ENCODE measurements around the gene KLF11.
"Not testable (repeated sequence)": the region's sequence is repeated elsewhere in the genome, so short reads cannot be mapped to it uniquely, and the experiment has no call there.

The KLF11 gene

GRCh38 chr2:10027660-10028330, 15.6 kb upstream of the KLF11 start:
- DNase-seq, result no peak

DNA sequence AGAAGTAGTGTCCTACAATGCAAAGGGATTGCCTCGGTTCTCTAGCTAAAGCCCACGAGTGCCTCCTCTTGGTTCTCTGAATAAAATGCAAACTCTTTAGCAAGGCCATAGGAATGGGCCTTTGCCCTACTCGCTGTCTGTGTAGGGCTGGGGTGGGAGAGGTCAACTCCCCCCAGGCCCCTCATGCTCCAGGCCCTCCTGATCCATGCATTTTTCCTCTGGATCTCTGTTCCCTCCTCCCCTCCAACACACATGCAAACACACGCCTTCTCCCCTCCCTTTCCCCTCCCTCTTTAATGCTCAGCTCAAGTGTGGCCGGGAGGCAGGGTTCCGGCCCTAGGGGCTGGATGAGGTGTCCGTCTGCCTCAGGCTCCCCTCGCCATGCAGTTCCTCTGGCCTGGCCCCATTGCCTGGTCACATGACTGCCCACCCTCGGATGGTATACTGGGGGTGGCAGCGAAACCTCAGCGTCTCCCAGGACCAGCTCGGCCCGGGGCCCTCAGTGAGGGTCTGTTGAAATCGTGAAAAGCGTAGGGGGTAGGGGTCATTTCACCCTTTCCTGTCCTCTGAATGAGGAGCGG, 14.9 kb upstream of the KLF11 start:
- no peak for DNase-seq

DNA sequence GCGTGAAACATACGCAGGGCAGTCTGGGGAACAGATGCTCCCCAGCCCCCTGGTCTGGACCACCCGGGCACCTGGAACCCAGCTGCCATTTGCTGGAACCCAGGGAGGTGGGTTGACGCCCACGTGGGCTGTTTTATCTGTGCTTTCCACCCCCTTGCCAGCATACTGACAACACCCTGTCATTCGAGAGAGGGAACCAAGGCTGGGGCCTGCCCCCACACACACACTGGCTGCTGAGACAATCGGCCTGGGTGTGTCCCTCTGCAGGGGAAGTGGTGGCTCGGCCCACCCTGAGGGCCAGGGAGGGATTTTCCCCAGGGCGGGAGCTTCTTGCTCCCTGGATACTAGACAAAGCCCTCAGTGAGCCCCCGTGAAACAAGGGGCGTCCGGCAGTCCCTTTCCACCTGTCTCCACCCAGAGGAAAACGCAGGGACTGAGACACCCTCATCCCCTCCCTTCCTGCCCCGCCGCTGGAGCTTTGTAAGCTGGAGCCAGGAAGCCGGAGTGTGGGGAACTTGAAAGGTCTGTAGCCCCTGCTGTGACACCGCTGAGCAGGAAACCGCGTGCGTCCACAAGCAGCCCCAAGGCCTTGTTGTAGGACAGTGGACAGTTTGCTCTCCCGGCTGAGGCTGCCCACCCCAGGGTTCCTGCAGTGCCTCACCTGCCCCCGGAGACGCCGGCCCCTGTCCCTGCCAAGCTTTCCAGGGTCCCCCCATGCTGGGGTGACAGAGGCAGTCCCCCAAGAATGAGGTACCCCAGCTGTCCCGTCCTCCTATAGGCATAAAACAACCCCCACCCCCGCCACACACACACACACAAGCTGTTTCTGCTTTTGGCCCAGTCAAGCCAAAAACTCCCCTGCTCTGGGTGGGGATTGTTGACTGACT, 14.1 kb upstream of the KLF11 start:
- no peak for DNase-seq

- no peak for DNase-seq
Observed at GRCh38 chr2:10029875-10030223, 13.5 kb upstream of the KLF11 start.

GRCh38 chr2:10030311-10030736, 13.0 kb upstream of the KLF11 start:
- no peak for DNase-seq

GRCh38 chr2:10030798-10031197, 12.6 kb upstream of the KLF11 start:
- not testable (repeated sequence) for DNase-seq

DNA sequence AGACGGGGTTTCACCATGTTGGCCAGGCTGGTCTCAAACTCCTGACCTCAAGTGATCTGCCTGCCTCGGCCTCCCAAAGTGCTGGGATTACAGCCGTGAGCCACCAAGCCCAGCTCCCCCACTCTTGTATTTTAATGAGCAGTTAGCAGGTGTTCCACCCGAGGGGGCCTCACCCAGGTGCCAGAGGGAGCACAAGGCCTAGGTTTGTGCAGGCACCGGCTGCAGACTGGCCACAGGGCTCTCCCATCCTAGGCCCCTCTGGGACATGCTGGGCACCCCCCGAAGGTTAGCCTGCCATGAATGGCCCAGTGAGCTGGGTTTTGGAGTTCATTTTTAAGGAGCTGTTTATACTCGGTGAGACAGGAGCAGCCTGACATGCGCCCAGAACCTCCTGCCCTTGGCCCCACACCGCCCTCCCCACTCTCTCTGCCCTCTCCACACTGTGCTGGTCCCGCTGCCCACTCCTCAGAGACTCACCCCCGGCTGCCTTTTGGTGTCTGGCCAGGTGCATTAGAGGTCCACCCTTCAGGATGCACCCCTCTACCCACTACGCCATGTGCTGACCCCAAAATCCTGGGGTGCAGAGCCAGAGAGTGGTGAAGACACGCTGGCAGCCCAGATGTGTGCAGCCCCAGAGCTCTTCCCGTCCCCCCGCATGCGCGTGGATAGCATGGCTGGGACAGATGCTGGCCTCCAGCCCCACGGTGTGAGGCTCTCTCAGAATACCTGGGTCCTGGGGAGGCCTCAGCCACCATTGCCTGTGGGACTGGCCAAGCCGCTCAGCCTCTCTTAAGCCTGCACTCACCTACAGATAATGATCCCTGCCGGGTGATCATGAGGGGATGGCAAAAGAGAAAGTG, 11.2 kb upstream of the KLF11 start:
- no peak for DNase-seq

- DNase-seq, result no peak
Observed at GRCh38 chr2:10032746-10033105, 10.6 kb upstream of the KLF11 start.

DNA sequence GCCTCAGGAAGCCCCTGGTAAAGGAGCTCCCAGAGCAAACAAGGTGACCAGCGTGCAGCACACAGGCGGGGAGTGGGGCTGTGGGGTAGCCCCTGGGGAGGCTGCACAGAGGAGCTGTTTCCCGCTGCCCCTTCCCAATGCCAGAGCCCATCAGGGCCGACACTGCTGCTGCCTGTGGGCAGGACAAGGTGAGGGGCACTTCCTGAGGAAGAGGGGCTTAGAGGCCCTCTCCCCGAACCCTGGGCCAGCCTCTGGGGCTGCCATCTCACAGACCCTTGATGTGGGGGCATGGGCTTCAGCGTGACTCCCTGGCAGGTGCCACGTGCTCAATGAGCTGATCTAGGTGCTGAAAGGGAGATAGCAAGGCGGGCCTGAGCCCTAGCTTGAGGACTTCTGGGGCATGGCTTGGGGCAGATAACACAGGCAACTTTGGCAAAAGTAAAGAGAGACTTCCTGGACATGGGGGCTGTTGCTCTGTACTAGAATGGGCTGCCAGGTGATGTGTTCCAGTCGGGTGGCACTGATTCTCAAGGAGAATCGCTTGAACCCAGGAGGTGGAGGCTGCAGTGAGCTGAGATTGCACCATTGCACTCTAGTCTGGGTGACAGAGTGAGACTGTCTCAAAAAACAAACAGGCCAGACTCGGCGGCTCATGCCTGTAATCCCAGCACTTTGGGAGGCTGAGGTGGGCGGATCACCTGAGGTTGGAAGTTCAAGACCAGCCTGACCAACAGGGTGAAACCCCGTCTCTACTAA, 9.9 kb upstream of the KLF11 start:
- no peak for DNase-seq

- DNase-seq, result no peak
Observed at GRCh38 chr2:10034333-10035052, 8.9 kb upstream of the KLF11 start.

- no peak for DNase-seq
Observed at GRCh38 chr2:10035053-10035422, 8.3 kb upstream of the KLF11 start.

GRCh38 chr2:10035633-10036032, 7.7 kb upstream of the KLF11 start:
- DNase-seq, result no peak

GRCh38 chr2:10036095-10036884, 7.1 kb upstream of the KLF11 start:
- peak; percentile 71 for DNase-seq

- no peak for DNase-seq
Observed at GRCh38 chr2:10038123-10038522, 5.2 kb upstream of the KLF11 start.

DNA sequence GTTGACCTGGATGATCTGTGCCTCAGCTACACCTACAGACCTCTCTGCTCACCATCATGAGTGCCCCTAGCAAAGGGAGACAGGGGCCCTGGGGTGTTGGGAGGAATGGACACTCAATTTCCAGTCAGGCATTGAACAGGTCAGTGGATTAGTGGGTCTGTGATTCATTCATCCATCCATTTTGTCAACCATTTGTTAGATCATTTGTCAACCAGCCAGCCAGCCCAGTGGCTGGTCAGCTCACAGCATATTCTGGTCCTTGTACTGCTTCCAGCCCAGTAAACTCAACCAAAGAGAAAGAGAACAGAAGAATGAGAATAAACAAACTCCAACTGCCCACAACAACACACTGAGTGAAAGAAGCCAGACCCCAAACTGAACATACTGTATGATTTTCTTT, 4.6 kb upstream of the KLF11 start:
- no peak for DNase-seq

GRCh38 chr2:10039658-10040410, 3.5 kb upstream of the KLF11 start:
- DNase-seq, result no peak

DNA sequence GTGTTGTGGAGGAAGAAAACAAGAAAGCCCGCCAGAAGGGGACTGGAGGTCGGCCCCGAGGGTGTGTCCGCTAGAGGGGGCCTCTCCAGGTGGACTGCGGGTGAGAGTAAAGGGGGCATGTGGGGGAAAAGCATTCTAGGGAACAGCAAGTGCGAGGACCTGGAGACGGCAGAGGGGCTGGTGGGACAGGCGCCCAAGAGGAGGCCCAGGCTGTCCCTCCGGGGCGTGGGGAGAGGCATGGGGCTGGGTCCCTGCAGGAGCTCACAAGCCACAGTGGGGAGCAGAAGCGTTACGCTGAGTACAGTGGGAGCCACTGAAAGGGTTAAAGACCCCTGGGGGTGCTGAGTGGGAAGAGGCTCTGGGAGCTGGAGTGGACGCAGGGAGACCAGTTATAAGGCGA, 1.6 kb upstream of the KLF11 start:
- DNase-seq, result no peak

DNA sequence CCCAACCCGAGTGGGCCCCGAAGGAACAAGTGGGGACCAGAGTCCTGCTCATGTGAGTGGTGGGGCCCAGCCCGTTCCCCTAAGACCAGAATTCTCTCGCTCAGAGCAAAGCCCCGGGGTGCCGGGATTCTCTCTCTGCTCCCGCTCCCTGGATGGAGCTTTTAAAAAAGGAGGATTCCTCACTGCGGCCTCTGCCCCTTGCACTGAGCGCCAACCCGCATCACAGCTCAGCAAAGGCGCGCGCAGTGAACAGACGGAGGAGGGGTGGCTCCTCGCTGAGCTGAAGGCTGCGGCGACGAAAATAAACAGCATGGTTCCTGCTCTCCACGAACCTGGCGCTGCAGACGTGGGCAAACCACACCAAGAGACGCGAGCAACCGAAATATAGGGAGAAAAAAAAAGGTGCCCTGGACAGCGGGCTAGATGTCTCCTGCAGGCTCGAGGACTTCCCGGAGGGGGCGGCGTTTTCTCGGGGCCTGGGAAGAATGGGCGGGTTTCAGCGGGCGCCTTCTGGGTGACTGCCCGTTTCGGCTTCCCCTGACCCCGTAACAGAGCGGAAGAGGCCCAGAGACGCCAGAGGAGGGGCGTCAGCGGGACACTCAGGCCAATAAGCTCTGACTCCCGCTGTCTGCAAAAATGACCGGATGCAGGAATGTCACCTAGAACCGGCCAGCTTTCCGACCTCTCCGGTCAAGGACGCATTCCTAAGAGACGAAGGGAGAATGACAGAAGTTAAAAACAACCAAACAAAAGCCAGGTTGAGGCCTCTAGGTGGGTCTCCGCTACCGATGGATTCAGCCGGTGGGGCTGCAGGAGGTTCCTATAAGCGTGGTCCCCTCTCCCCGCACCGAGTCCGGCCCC, 819 bp upstream of the KLF11 start:
- DNase-seq, result no peak

Measured in GOT3 (cell line).